Ecto neural progenitor cell (in vitro differentiated cells): ENCODE results near the gene NTM.

ENCODE experiments used
- DNase-seq: peaks from one replicate; pipeline ENCODE4 v3.0.0-alpha.2; 2018; ENCODE audit warnings: low spot score

Gene NTM

DNA sequence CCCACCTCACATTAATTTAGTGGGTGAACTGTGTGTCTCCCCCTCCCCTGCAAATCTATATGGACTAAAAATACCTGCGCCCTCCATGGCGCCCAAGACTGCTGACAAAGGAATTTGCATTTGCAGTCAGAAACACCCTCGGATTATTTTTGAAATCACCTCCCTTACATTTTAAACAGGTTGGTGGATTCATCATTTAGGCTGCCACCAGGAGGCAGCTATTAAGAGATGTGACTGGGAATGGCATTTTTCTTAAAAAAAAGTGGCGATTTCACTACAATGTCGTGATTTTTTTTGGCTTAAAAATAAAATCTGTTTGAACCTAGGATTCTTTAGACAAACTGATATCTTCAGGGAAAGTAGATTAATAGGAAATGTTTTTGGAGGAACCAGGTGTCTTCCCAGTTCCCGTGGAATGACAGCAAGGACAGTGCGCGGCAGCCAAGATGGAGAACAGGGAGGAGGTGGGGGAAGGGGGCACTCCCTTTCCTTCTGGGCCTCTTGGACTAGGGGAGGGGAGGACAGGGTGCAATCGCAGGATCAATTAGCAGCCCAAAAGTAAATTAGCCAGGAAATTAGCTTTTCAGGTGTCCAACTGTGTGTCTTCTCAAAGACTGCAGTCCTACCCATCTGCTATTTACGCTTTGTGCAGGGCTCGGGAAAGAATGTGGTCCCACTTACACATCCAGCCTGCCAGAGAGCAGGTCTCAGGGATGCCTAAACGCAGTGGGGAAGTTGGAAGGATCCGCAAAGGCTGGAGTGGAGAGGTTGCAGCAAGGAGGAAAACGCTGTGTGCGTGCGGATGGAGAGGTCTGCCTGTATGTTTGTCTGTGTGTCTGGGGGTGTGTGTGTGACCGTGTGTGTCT lies 496.4 kb downstream of the NTM start:
- no peak for DNase-seq

DNA sequence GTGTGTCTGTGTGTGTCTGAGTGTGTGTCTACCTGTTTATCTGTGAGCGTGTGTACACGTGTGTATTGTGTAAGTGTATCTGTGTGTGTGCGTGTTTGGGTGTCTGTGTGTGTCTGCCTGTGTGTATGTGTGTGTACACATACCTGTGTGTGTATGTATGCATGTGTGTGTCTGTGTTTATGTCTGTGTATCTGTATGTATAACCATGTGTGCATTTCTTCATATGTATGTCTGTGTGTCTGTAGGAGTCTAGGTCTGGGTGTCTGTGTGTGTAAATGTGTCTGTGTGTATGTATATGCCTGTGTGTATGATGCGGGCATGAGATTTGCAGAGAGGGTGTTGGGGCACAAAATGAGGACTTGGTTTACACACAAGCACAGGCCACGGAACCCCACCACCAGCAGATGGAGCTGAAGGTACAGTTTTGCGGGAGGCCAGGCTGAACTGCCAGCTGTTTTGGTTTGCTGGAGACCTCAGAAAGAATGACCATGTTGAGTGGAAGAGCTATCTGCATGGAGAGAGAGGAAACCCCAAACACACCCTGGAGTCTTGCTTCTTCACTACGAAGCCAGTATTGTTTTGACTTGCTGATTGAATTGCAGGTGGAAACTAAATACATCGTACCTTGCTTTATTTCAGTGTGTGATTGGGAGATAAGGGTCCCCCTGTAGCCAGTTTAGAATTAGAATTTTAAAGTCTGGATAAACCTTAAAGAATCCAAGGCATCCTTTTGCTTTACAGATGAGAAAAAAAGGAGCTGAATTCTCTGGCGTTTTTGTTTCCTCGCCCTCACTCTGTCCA lies 497.2 kb downstream of the NTM start:
- peak; percentile 79 for DNase-seq

DNA sequence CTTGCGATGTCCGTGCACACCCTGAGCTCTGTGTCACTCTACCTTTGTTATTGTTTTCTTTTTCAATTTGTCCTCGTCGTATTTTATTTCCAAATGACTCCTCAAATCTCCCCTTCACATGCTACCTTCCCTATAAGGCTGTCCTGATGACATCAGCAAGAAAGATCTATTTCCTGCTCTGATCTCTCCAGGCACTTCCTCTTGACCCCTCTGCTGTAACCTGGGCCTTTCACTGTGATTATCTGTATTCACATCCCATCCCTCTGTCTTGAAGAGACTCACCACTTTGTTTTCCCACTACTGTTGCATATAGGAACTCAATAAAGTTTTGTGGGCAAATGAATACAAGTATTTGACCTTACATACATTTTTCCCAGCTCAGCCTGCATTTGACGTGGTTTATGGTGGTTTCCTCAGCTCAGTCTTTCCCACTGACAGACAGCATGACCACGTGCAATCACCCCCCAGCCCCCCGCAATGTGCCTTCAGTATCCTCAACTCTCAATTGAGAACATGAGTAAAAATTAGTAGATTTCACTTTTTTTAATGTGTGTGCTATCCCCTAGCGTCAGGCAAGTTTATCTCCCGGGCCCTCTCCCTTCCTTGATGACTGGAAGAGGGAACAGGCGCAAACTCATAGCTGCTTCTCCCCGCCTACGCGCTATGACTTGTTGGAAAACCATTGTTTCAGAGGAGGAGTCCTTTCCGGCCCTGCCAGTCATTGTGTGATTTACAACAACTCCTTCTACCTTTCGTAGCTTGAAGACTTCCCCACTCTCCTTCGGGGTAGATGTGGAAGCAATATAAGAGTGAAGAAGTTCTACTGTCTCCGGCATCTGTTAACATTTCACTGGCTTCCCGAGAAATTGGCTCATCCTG lies 498.5 kb downstream of the NTM start:
- no peak for DNase-seq

DNA sequence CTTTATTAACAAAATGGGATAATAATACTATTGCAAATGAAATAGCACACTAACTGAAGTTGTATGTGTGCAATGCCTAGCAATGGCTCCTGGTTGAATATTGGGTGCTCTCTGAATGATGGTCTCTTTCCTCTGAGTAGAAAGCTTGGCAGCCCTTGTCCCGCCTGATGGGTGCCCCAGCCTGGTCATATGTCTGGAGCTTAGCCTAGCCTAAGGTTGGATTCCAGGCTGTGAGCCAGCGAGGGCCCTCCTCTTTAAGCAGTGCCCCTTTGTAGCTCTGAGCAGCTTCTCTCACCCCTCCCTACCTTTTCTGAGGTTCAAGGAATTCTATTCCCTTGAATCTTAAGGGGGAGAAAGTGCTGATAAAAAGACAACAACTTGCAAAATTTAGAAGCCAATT lies 499.9 kb downstream of the NTM start:
- DNase-seq = no peak

DNA sequence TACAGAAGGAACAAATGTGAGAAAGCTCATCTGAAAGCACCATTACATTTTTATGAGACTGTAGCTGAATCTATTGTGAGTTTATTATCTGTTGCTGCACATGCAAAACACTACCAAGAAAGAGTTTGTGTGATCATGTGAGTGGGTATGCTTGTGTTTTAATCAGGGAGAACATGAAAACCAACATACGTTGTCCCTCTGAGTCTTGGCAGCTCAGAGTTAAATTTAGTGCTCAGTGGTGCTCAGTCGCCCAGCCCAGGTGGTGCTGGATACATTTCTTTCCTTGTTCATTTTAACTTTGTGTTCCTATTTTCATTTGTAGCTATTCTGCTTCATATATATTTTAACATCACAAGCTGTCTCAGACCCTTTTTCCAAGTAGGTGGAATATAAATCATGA lies 500.6 kb downstream of the NTM start:
- DNase-seq = no peak

DNA sequence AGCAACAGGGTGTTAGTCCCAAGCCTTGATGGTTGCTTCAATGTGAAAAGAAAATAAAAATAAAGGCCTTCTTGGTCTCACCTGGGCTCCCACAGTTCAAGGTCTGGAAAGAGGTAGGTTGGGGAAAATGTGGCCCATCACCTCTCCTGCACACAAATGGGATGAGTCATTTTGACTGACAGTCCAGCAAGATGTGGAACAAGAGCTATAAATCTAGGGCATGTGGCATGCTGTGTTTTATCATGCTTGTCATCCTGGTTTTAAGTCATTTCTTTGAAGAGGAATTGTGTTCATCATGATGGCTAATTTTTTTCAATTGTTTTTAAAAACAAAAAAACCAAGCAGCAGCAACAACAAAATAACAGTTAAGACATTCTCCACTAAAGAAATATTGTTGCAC lies 503.7 kb downstream of the NTM start:
- no peak for DNase-seq

DNA sequence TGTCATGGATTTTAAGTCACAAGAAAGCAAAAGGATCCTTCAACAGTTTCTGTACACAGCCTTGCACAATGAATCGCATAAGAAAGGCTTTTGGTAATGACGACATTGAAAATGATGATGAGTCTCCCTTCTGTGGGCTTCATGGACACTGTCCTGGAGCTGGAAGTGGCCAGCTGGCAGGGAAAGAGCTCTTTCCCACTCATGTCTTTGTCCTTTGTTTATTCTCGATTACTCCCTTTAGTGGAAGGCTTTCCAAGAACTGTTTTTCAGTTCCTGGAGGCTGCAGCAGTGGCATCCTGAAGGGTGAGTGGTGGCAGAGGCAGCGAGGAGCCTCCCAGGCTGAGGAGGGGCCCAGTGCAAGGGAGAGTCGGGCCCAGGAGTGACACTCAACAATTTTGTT lies 505.2 kb downstream of the NTM start:
- no peak for DNase-seq

DNA sequence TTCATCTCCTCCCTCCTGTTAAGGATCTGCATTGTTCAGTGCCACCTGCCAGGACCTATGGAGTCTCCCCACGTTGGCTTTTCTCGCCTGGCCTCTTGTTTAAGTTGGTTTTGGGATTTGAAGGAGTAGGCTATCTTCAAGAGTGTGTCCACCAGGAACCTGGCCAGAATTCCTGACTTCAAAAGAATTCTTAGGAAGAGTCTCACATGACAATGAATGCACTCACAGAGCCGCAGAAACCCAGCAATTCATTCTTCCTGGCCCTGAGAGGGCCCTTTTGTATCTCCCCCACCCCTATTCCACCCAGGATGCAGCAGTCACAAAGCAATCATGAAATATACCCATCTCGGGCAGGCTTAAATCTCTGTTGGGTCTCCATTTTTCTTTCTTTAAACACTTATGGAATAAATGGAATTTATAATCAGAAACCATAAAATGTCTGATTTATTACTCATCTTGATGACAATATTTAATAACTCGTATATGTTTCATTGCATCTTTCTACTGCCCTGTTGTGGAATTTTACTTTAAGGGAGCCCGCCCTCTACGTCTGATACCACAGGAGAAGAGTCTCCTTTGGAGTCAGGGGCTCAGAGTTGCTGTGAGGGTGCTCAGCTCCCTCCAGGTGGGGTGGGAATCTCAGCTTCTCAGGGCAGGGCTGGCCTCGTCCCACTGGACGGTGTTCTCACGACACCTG lies 507.0 kb downstream of the NTM start:
- DNase-seq = no peak

DNA sequence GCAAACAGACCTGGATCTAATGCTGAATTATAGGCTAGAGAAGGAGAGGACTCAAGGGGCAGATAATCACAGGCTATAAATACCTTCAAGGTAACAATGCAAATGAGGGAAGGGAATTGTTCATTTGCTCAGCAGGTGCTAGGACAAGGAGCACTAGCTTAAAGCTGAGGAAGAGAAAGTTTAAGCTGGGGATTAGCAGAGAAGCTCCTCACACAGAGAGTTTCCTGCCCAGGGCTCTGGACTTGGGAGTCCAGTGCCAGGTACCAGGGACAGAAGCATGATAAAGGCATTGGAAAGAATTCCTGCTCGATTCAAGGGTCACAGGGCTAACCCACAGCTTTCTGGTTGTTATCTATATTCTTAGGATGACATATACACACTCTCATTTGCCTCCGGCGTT lies 509.9 kb downstream of the NTM start:
- DNase-seq = no peak

DNA sequence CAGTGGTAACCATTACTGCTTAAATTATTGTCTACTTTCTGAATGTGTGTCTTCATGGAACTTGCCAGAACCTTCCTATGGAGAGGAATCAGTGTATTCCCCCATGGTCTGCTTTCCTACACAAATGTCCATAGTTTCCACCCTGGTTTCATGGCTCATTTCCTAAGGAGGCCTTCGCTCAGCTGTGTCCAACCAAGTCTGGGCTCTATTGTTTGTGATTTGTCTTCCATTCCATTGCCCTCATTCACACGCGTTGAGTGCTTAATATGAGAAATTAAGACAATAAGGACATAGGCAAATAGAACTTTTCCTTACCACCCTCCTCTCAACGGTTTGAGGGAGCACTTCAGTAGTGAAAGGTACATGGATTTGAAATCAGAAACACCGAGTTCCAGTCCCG lies 510.6 kb downstream of the NTM start:
- no peak for DNase-seq

DNA sequence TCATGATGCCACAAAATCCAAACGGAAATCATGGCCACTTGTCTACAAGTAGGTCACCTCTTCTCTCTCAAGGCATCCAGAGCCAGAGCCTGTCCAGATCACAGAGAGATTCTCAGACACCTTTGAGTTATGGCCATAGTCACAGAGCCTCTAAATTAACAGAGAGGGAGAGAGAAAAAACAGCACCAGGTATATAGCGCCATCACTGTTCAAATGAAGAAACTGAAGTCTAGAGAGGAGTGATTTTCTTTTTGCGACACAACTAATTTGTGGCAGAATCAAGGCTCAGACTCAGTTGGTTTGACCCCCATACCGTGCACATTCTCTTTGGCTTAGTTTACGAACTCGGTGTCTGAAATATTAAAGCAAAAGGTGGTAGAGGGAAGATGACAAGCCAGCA lies 512.9 kb downstream of the NTM start:
- DNase-seq = no peak

DNA sequence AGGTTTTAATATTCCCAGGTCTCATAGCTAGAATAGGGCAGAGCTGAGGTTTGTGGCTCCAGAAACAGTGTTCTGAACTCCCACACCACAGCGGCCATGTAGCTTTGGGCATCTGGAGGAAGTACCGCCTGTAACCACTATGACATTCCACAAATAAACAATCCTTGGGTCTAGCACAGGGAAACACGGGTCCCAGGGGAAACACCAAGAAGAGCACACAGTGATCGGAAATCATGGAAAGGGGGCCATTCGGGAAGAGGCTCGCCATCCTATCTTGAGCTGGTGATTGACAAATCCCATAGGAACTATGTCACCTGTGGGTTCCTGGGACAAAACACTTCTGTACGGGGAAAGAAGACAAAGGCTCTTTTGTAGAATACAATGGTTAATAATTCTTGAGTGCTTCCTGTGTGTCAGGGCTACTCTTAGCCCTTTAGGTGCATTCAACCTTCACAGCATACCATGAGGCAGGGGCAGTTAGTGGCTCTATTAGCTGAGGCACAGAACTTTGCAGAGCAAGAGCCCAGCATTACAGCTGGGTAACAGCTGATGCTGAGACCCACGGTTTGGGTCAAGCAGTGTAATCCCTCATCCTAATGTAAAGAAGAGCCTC lies 514.2 kb downstream of the NTM start:
- DNase-seq = no peak

DNA sequence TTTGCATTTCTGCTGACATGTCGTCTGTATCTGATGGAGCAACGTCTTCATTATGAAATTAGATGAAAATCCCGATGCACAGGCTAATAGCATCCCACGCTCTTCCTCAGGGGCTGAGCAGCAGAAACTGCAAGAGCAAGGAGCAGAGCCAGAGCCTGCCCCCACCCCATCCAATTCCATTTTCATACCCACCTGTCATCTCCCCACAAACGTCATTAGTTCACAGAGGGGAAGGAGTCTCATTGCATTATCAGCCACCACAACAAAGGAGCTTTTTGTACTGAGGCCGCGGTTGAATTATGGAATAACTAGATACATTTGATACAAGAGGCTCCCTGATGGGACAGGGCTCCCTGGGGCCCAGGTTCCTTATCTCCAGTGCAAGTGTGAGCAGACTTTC lies 515.0 kb downstream of the NTM start:
- DNase-seq = no peak

DNA sequence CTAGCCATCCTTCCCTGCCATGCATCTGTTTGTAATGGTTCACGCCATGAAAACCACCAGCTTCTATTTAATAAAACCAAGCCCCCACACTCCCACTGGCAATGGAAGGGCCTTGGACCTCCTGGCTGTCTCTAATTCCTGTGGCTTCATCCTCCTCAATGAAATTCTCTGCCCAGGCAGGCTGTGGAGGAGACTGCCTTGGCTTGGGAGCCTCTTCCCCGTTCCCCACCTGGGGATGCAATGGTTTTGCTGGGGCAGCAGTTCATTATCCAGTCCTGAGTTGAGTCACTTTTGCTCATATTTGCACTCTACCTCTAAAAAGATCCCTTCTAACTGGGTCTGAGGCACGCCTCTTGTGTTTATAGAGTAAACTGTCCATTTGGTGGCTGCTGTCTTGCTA lies 515.8 kb downstream of the NTM start:
- DNase-seq = no peak

DNA sequence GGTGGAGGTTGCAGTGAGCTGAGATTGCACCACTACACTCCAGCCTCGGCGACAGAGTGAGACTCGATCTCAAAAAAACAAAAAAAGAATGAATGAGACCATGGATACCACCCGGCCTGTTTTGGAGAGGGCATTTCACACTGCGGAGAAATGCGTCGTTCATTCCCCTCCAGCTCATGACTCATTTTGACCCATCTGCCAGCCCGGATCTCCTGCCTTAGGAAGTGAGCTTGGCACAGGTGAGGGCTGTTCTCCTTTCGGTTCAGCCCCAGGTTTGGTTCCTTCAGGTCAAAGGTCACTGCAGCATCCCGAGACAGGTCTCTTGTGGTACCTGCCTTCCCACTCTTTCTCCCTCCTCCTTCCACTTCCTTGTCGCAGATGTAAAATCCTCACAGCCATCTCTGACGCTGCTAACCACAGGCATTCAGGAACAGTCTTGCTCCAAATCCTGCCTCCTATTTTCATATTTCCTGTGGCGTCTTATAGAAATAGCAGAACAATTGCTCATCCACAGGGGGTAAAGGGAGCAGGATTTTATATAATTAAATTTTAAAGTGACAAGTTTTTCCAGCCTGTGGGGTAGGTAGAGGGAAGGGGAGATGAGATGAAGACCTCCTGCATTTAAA lies 517.9 kb downstream of the NTM start:
- no peak for DNase-seq

DNA sequence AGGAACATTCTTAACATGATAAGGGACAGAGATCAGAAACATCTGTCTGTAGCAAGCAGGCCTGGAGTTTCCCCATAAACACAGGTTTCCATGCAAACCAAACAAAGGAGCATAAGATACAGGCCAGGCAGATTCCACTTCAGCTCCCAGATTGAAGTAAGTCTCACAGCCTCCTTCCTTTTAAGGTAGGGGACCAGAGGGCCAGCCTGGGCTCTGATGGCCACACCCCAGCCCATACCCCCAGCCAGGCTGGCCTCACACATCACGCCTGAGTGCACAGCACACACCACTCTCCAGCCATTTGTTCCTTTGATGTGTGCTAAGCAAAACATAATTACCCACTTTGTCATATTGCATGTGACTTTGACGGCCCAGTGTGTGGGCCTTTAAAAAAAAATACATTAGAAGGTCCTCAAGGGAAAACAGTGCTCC lies 518.7 kb downstream of the NTM start:
- no peak for DNase-seq

DNA sequence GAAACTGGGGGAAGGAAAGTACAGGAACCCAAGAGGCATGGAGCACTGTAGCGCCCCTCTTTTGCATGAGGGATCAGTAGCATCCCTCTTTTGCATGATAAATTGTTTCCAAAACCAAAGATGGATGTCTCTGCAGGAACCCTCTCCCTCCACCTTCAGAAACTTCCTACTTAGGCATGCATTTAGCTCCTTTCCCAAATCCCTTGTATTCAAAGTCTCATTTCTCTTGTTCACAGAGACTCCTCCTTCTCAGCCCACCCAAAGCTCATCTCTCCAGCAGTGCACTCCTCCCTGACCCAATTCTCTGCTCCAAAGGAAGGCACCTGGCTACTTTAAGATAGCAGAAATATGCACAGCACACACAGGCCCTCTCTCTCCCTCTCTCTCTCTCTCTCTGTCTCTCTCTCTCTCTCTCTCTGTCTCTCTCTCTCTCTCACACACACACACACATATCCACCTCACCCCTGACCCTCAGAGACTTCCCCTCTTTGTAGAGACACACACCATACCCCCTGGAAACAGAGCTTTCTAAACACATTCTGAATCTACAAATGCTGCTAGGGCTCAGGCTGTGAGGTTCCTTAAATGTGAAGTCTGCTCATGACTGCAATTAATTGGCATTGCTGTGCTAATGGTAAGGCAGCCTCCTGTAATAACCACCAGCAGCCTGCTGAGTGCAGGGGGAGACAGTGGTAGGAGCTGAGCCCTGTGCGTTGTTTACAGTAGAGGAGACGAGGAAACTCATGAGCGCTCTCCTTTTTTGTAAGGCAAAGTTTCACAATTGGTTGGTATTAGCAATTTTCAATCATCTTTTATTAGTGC lies 519.6 kb downstream of the NTM start:
- DNase-seq = no peak

DNA sequence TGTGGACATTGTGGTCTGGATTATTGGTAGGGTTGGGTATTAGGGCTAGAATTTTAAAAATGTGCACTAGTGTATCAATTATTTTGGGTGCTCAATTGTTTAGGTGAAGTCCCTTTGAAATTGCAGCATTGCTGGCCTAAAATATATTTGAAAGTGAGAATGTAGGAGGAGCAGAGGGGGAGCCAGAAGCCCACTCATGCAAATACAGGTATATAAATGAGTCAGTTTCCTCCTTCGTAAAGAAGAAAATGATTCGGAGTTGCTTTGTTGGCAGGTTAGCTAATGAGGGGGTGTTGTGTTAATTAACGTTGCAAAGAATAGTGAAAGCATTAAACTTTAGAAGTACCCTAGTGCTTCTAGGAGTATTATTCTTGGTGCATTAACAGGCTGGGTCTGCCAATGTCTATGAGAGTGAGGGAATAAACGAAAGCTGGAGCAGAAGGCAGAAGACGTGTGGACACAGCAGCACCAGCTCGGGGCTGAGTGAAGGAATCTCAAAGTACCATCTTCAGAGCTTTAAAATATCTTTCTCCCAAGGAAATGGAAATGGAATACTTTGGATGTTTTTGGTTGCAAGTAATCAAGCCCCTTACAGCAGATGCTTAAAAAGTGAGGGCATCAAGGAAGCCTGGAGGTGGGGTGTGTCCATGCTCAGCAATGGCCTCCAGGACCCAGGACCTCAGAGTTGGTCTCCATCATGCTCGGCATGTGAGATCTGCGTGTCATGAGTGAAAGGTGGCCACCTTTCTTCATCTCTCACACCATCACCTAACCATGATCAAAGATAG lies 522.9 kb downstream of the NTM start:
- DNase-seq = no peak

DNA sequence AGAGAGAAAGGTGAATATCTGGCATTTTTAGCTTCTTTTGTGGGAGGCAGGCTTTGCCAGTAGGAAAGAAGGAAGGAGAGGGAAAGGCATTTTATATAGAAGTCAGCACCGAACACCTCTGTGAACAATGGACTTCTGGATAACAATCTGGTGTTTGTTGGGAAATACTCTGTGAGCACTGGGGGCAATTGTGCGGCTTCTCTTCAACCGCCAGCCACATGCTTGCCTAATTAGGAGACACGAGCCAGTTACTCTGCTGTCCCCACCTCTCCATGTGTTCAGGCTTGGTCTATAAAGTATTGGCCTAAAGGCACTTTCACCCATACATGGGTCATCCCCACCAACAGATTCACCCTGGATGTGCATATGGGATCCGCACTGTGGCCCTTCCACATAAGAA lies 523.6 kb downstream of the NTM start:
- DNase-seq = no peak
